ENCODE measurements around the gene TRMT1. TPM values are rescaled to one million over a fixed set of nuclear protein-coding genes. Genes with fewer than 3 reads are reported as not detected.
A peak's percentile ranks its signal among the peaks of the same experiment; 100 is the strongest.
"Not testable (repeated sequence)": the region's sequence is repeated elsewhere in the genome, so short reads cannot be mapped to it uniquely, and the experiment has no call there.

The TRMT1 gene
- total and polyA plus RNA-seq, 2 experiments from 2014 or later, result 88.6 to 90.1 TPM

GRCh38 chr19:13116282-13117175 is at the start of gene TRMT1 (continued):
- TF ChIP-seq ZNF114 (CRISPR knock-in tag; IDR thresholded peaks at IDR 0.05), result no peak

- H3K4me3 ChIP-seq; H3K9me3 Mint-ChIP-seq; ATAC-seq; H3K9me2 ChIP-seq (ENCODE audit: insufficient read depth); H2AFZ ChIP-seq; H3K27me3 ChIP-seq (ENCODE audit: insufficient read depth); DNase-seq (ENCODE audit: low spot score); H3K4me3 Mint-ChIP-seq; H4K20me1 ChIP-seq (replicated peaks; ENCODE audit: insufficient read depth); H3K36me3 ChIP-seq (ENCODE audit: insufficient read depth): not testable (repeated sequence)
- H3K79me2 ChIP-seq (replicated peaks; ENCODE audit: insufficient read depth), result peaks cover 19% of the 10 kb centered on the region
- Mint-ChIP-seq H3K36me3 (ENCODE audit: low read depth) (peaks cover 15% of the 10 kb centered on the region), H3K27me3 (ENCODE audit: insufficient read depth, low read depth, poor library complexity) (peaks cover 14% of the 10 kb centered on the region), H3K4me1 (peaks cover 43% of the 10 kb centered on the region), H3K27ac (peak overlapping the region; percentile 65; the same call in 1 of the 2 replicates)
- peak overlapping the region; percentile 77; the same call in 1 of the 2 replicates for H3K4me2 ChIP-seq
- peak overlapping the region; percentile 100 for H3K27ac ChIP-seq (ENCODE audit: low read depth)
- peaks cover 36% of the 10 kb centered on the region for H3F3A ChIP-seq (replicated peaks; ENCODE audit: low read depth)
- H3K4me1 ChIP-seq (ENCODE audit: insufficient read depth), result peaks cover 65% of the 10 kb centered on the region
Measured at GRCh38 chr19:13166151-13166550, 49.6 kb upstream of the TRMT1 start.

- peak overlapping the region; percentile 99 for H3K27ac Mint-ChIP-seq
- H4K20me1 ChIP-seq (replicated peaks; ENCODE audit: insufficient read depth), result no peaks in the 10 kb centered on the region; the same call in 1 of the 2 replicates
- ATAC-seq (no peak), DNase-seq (ENCODE audit: low spot score) (peak; percentile 47)
- no peak overlapping the region for H2AFZ ChIP-seq
- peaks cover 12% of the 10 kb centered on the region; the same call in 2 of the 3 replicates for H3K36me3 Mint-ChIP-seq (ENCODE audit: low read depth)
- H3K4me3 ChIP-seq, result peak overlapping the region; percentile 48
- no peaks in the 10 kb centered on the region for H3K36me3 ChIP-seq (ENCODE audit: insufficient read depth)
- peaks cover 36% of the 10 kb centered on the region for H3F3A ChIP-seq (replicated peaks; ENCODE audit: low read depth)
- H3K27ac ChIP-seq (ENCODE audit: low read depth), result peak overlapping the region; percentile 100
- peaks cover 3% of the 10 kb centered on the region; the same call in 1 of the 3 replicates for H3K9me3 Mint-ChIP-seq
- H3K27me3 ChIP-seq (ENCODE audit: insufficient read depth), result no peaks in the 10 kb centered on the region
- H3K9me2 ChIP-seq (ENCODE audit: insufficient read depth), result no peaks in the 10 kb centered on the region
- H3K4me1 Mint-ChIP-seq, result peaks cover 44% of the 10 kb centered on the region
- H3K79me2 ChIP-seq (replicated peaks; ENCODE audit: insufficient read depth), result peaks cover 20% of the 10 kb centered on the region
- H3K4me3 Mint-ChIP-seq, result peak overlapping the region; percentile 75
- peak overlapping the region; percentile 77 for H3K4me2 ChIP-seq
- H3K27me3 Mint-ChIP-seq (ENCODE audit: insufficient read depth, low read depth, poor library complexity), result peaks cover 14% of the 10 kb centered on the region
- peaks cover 68% of the 10 kb centered on the region for H3K4me1 ChIP-seq (ENCODE audit: insufficient read depth)
- TF ChIP-seq NANOG (IDR thresholded peaks at IDR 0.05; ENCODE audit: borderline replicate concordance) (no peak), CTCF (conservative IDR thresholded peaks at IDR 0.05; ENCODE audit: low read depth in 2 of 2) (no peak), CREB1 (CRISPR knock-in tag; IDR thresholded peaks at IDR 0.05; ENCODE audit: low read depth) (no peak), ZNF331 (CRISPR knock-in tag; IDR thresholded peaks at IDR 0.05; ENCODE audit: low read depth) (no peak), ZNF462 (CRISPR knock-in tag; IDR thresholded peaks at IDR 0.05) (no peak), STAT1 (IDR thresholded peaks at IDR 0.05; ENCODE audit: unreplicated experiment) (no peak), EZH2 (IDR thresholded peaks at IDR 0.05; ENCODE audit: low read depth, unreplicated experiment) (no peak)
Measured at GRCh38 chr19:13165162-13165997, 48.8 kb upstream of the TRMT1 start.

All from GM23338 (cell line).